GM21423 (cell line): ENCODE measurements around the gene TGFBR3.

Experiments
- ATAC-seq: cut with Tn5 transposase; IDR thresholded peaks from one replicate; pipeline ENCODE4 v1.9.1; 2021; ENCODE audit warnings: mild to moderate bottlenecking, moderate library complexity; ENCODE audit not compliant: unreplicated experiment

The TGFBR3 gene

GRCh38 chr1:91885716-91886506 lies at the start of gene TGFBR3:
Gene TGFBR3, minus strand, starts transcription at chr1:91886151. Its CDS starts 24,620 bp downstream, at chr1:91861531.
- peak; percentile 57 for ATAC-seq

GRCh38 chr1:91929250-91929649 lies 43.3 kb upstream of the TGFBR3 start:
- no peak for ATAC-seq

GRCh38 chr1:91928026-91928425 lies 42.1 kb upstream of the TGFBR3 start:
- ATAC-seq: no peak

- ATAC-seq: no peak
Observed at GRCh38 chr1:91925644-91926435, 39.9 kb upstream of the TGFBR3 start.

GRCh38 chr1:91924146-91924545 lies 38.2 kb upstream of the TGFBR3 start:
- ATAC-seq: no peak

- ATAC-seq: no peak
Observed at GRCh38 chr1:91919962-91920361, 34.0 kb upstream of the TGFBR3 start.

GRCh38 chr1:91916811-91917460 lies 31.0 kb upstream of the TGFBR3 start:
- no peak for ATAC-seq

GRCh38 chr1:91916046-91916445 lies 30.1 kb upstream of the TGFBR3 start:
- ATAC-seq: no peak

- ATAC-seq: no peak
Observed at GRCh38 chr1:91913018-91913417, 27.1 kb upstream of the TGFBR3 start.

GRCh38 chr1:91912266-91912665 lies 26.3 kb upstream of the TGFBR3 start:
- no peak for ATAC-seq

GRCh38 chr1:91901231-91901630 lies 15.3 kb upstream of the TGFBR3 start:
- no peak for ATAC-seq

- no peak for ATAC-seq
Observed at GRCh38 chr1:91900562-91900961, 14.6 kb upstream of the TGFBR3 start.

- ATAC-seq: no peak
Observed at GRCh38 chr1:91897016-91897415, 11.1 kb upstream of the TGFBR3 start.

GRCh38 chr1:91895832-91896556 lies 10.0 kb upstream of the TGFBR3 start:
- no peak for ATAC-seq

GRCh38 chr1:91894036-91894761 lies 8.2 kb upstream of the TGFBR3 start:
- ATAC-seq: no peak

GRCh38 chr1:91891969-91892368 lies 6.0 kb upstream of the TGFBR3 start:
- ATAC-seq: no peak

GRCh38 chr1:91891454-91891853 lies 5.5 kb upstream of the TGFBR3 start:
- no peak for ATAC-seq

GRCh38 chr1:91889717-91890459 lies 3.9 kb upstream of the TGFBR3 start:
- no peak for ATAC-seq

- peak; percentile 26 for ATAC-seq
Observed at GRCh38 chr1:91885213-91885715, 687 bp downstream of the TGFBR3 start.
